ENCODE results near the gene EML6. TPM values are rescaled to one million over a fixed set of nuclear protein-coding genes. Genes with fewer than 3 reads are reported as not detected.

Gene EML6
- total and polyA plus RNA-seq, 2 experiments from 2014 or later = 2.7 to 6.2 TPM

- TF ChIP-seq REST (IDR thresholded peaks at IDR 0.05; ENCODE audit: unreplicated experiment) = no peak
- no peak for TF ChIP-seq JUNB (IDR thresholded peaks at IDR 0.05; ENCODE audit: unreplicated experiment)
- TF ChIP-seq ZNF331 (CRISPR knock-in tag; IDR thresholded peaks at IDR 0.05; ENCODE audit: low read depth) = no peak
- no peak for TF ChIP-seq EZH2phosphoT487 (IDR thresholded peaks at IDR 0.05; ENCODE audit: unreplicated experiment)
- no peak for TF ChIP-seq ETS1 (IDR thresholded peaks at IDR 0.05)
These were observed 45.4 kb downstream of the EML6 start (continued) for GRCh38 chr2:54768772-54769428.

- Mint-ChIP-seq H3K4me3 (no peak overlapping the region), H3K27ac (no peak overlapping the region), H3K9me3 (peaks cover 5% of the 10 kb centered on the region; the same call in 1 of the 3 replicates), H3K4me1 (no peaks in the 10 kb centered on the region), H3K27me3 (ENCODE audit: insufficient read depth, low read depth, poor library complexity) (peaks cover 3% of the 10 kb centered on the region), H3K36me3 (ENCODE audit: low read depth) (no peaks in the 10 kb centered on the region; the same call in 2 of the 3 replicates)
- Histone ChIP-seq H3K9me2 (ENCODE audit: insufficient read depth) (peaks cover 7% of the 10 kb centered on the region), H3K27ac (ENCODE audit: low read depth) (no peak overlapping the region), H3K4me2 (no peak overlapping the region), H3K36me3 (ENCODE audit: insufficient read depth) (no peaks in the 10 kb centered on the region), H2AFZ (no peak overlapping the region), H3K27me3 (ENCODE audit: insufficient read depth) (no peaks in the 10 kb centered on the region), H3K4me1 (ENCODE audit: insufficient read depth) (no peaks in the 10 kb centered on the region), H3K4me3 (no peak overlapping the region), H4K20me1 (replicated peaks; ENCODE audit: insufficient read depth) (no peaks in the 10 kb centered on the region), H3F3A (replicated peaks; ENCODE audit: low read depth) (no peaks in the 10 kb centered on the region), H3K79me2 (replicated peaks; ENCODE audit: insufficient read depth) (no peaks in the 10 kb centered on the region)
- ATAC-seq (no peak), DNase-seq (ENCODE audit: low spot score) (no peak)
- TF ChIP-seq POLR2AphosphoS5 (IDR thresholded peaks at IDR 0.05; ENCODE audit: low read depth) = no peak
- TF ChIP-seq CTCF (conservative IDR thresholded peaks at IDR 0.05; ENCODE audit: low read depth in 2 of 2) = no peak
- TF ChIP-seq EZH2 (IDR thresholded peaks at IDR 0.05; ENCODE audit: low read depth, unreplicated experiment) = no peak
- no peak for TF ChIP-seq JUNB (IDR thresholded peaks at IDR 0.05; ENCODE audit: unreplicated experiment)
- no peak for TF ChIP-seq ZNF462 (CRISPR knock-in tag; IDR thresholded peaks at IDR 0.05)
These were observed 46.7 kb downstream of the EML6 start for GRCh38 chr2:54770211-54770610.

Data from GM23338 (cell line).